ENCODE data around the gene OOSP3. TPM values are rescaled to one million over a fixed set of nuclear protein-coding genes. Genes with fewer than 3 reads are reported as not detected.
A peak's percentile ranks its signal among the peaks of the same experiment; 100 is the strongest.
"Not testable (repeated sequence)": the region's sequence is repeated elsewhere in the genome, so short reads cannot be mapped to it uniquely, and the experiment has no call there.

The OOSP3 gene
- total RNA-seq, 2 experiments from 2014 or later, result not detected

DNA sequence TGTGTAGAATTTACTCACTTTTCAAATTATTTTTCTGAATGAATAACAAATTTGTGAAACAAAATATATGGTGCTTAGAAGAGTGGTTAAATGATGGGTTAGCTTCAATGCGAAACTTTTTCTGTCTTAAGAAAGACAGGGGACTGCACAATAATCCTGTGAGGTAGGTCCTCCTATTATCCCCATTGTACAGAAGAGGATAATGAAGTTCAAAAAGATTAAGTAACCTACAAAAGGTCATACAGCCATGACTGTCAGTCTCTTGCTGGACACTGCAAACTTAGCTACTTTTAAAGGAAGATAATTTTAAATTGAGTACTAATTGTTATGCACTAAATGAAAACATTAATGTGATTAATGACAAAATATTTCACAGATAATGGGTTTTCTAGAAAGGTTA, 5.0 kb downstream of the OOSP3 start:
- H3K27me3 Mint-ChIP-seq (ENCODE audit: low read depth), result peaks cover 3% of the 10 kb centered on the region

DNA sequence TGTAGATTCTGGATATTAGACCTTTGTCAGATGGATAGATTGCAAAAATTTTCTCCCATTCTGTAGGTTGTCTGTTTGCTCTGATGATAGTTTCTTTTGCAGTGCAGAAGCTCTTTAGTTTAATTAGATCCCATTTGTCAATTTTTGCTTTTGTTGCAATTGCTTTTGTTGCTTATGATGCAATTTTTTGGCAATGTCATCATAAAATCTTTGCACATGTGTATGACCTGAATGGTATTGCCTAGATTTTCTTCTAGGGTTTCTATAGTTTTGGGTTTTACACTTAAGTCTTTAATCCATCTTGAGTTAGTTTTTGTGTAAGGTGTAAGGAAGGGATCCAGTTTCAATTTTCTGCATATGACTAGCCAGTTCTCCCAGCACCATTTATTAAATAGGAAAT, 8.6 kb downstream of the OOSP3 start:
- H3K36me3 Mint-ChIP-seq (ENCODE audit: low read depth); CTCF ChIA-PET; DNase-seq; H3K27me3 Mint-ChIP-seq (ENCODE audit: low read depth); H3K4me1 Mint-ChIP-seq (ENCODE audit: low read depth); H3K27ac Mint-ChIP-seq; intact Hi-C loops (cut with micrococcal nuclease); H3K4me3 Mint-ChIP-seq: not testable (repeated sequence)
- H3K9me3 Mint-ChIP-seq, result peaks cover 36% of the 10 kb centered on the region

More for the DNA sequence above, 5.0 kb downstream of the OOSP3 start:
- no peak for DNase-seq
- no peak overlapping the region for H3K4me3 Mint-ChIP-seq
- no peaks in the 10 kb centered on the region for H3K4me1 Mint-ChIP-seq (ENCODE audit: low read depth)
- intact Hi-C loops (cut with micrococcal nuclease), result no loop called here
- H3K27ac Mint-ChIP-seq, result no peak overlapping the region
- H3K36me3 Mint-ChIP-seq (ENCODE audit: low read depth), result no peaks in the 10 kb centered on the region
- CTCF ChIA-PET, result no interaction called here
- peaks cover 15% of the 10 kb centered on the region for H3K9me3 Mint-ChIP-seq

DNA sequence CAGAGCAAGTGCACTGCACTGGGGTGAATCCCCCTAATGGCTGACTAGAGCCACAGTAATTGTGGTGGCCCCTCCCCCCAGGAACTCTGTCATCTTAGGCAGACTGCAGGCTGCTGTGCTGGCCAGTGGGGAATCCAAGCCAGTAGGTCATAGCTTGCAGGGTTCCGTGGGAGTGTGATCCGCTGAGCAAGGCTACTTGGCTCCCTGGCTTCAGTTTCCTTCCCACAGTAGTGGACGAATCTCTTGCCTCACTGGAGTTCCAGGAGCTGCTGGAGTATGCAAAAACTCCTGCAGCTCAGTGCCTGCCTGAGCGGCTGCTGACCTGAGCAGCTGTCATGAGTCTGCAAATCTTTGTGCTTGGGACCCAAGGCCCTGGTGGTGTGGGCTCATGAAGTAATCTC, 13.2 kb downstream of the OOSP3 start:
- H3K36me3 Mint-ChIP-seq (ENCODE audit: low read depth), result peaks cover 7% of the 10 kb centered on the region
- H3K9me3 Mint-ChIP-seq, result peaks cover 29% of the 10 kb centered on the region
- CTCF ChIA-PET, result no interaction called here
- H3K4me3 Mint-ChIP-seq, result no peak overlapping the region
- intact Hi-C loops (cut with micrococcal nuclease), result no loop called here
- H3K27ac Mint-ChIP-seq, result no peak overlapping the region
- DNase-seq, result no peak
- H3K4me1 Mint-ChIP-seq (ENCODE audit: low read depth), result no peaks in the 10 kb centered on the region
- H3K27me3 Mint-ChIP-seq (ENCODE audit: low read depth), result peaks cover 11% of the 10 kb centered on the region

DNA sequence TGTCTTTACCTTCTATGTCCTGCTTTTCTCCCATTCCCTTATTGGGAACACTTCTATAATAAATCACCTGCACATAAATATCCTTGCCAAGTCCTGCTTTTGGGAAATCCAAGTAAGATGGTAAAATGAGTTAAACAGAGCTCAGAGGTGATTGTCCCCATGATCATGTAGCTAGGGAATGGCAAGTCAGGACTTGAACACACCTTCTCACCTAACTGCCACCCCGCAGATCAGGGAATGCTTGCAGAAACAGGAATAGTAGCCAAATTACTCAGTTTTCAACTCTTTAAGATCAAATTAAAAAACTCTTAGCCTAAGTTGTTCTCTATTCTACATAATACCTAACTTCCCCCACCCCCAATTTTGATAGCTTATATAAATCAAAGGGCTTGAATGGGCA, 16.0 kb downstream of the OOSP3 start:
- peaks cover 8% of the 10 kb centered on the region for H3K27me3 Mint-ChIP-seq (ENCODE audit: low read depth)
- H3K4me1 Mint-ChIP-seq (ENCODE audit: low read depth), result no peaks in the 10 kb centered on the region
- H3K27ac Mint-ChIP-seq, result no peak overlapping the region
- peaks cover under 1% of the 10 kb centered on the region for H3K36me3 Mint-ChIP-seq (ENCODE audit: low read depth)
- no peak for DNase-seq
- H3K9me3 Mint-ChIP-seq, result peaks cover 12% of the 10 kb centered on the region
- H3K4me3 Mint-ChIP-seq, result no peak overlapping the region
- CTCF ChIA-PET, result no interaction called here
- intact Hi-C loops (cut with micrococcal nuclease), result no loop called here

DNA sequence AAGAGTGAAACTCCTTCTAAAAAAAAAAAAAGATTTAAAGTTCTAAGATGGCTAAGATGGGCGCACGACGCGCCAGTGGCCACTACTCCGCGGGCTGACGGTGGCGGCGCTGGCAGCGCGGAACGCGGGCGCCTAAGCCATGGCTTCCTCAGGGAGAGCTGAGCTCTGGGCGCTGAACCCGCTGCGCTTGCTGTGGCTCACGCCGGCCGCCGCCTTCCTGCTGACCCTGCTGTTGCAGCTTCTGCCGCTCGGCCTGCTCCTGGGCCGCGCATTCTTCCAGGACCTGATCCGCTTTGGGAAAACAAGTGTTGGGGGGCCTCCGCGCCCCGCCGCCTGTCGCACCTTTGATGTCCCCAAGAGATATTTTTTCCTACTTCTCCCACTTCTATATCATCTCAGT, 19.5 kb downstream of the OOSP3 start:
- intact Hi-C loops (cut with micrococcal nuclease), result no loop called here
- no peak for DNase-seq
- Mint-ChIP-seq H3K4me3 (no peak overlapping the region), H3K36me3 (ENCODE audit: low read depth) (no peaks in the 10 kb centered on the region), H3K27me3 (ENCODE audit: low read depth) (peaks cover 9% of the 10 kb centered on the region), H3K4me1 (ENCODE audit: low read depth) (no peaks in the 10 kb centered on the region), H3K9me3 (no peaks in the 10 kb centered on the region), H3K27ac (no peak overlapping the region)
- CTCF ChIA-PET, result no interaction called here

DNA sequence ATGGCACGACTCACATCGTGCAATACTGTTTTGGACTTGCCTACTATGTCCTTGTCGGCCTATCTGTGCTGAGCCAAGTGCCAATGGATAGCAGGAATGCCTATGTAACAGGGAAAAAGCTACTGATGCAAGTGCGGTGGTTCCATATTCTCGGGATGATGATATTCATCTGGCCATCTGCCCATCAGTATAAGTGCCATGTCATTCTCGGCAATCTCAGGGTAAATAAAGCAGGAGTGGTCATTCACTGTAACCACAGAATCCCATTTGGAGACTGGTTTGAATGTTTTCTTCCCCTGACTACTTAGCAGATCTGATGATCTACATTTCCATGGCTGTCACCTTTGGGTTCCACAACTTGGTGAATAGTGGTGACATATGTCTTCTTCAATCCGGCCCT, 20.1 kb downstream of the OOSP3 start:
- CTCF ChIA-PET, result no interaction called here
- intact Hi-C loops (cut with micrococcal nuclease), result no loop called here
- no peak for DNase-seq
- Mint-ChIP-seq H3K4me3 (no peak overlapping the region), H3K9me3 (no peaks in the 10 kb centered on the region), H3K27ac (no peak overlapping the region), H3K27me3 (ENCODE audit: low read depth) (peaks cover 9% of the 10 kb centered on the region), H3K36me3 (ENCODE audit: low read depth) (no peaks in the 10 kb centered on the region), H3K4me1 (ENCODE audit: low read depth) (no peaks in the 10 kb centered on the region)

DNA sequence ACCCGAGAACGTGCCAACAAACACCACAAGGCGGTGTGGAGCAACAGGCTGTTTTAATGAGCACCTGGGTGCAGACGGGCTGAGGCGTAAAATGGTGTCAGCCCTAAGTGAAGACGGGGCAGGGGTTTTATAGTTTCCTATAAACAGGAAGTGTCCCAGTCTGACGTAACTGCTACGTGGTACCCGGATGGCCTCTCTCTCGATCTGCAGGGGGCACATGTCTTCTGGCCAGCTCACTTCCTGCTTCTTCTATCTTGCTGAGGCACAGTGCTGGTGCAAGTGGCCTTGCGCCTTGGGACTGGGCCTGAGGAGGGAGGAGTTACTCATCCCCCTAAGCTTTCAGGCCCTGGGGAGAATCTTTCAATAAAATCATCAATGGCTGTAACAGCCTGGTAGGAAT, 20.9 kb downstream of the OOSP3 start:
- Mint-ChIP-seq H3K27ac (no peak overlapping the region), H3K27me3 (ENCODE audit: low read depth) (peaks cover 6% of the 10 kb centered on the region), H3K4me3 (no peak overlapping the region), H3K4me1 (ENCODE audit: low read depth) (no peaks in the 10 kb centered on the region), H3K9me3 (no peaks in the 10 kb centered on the region), H3K36me3 (ENCODE audit: low read depth) (no peaks in the 10 kb centered on the region)
- intact Hi-C loops (cut with micrococcal nuclease), result no loop called here
- CTCF ChIA-PET, result no interaction called here
- no peak for DNase-seq

DNA sequence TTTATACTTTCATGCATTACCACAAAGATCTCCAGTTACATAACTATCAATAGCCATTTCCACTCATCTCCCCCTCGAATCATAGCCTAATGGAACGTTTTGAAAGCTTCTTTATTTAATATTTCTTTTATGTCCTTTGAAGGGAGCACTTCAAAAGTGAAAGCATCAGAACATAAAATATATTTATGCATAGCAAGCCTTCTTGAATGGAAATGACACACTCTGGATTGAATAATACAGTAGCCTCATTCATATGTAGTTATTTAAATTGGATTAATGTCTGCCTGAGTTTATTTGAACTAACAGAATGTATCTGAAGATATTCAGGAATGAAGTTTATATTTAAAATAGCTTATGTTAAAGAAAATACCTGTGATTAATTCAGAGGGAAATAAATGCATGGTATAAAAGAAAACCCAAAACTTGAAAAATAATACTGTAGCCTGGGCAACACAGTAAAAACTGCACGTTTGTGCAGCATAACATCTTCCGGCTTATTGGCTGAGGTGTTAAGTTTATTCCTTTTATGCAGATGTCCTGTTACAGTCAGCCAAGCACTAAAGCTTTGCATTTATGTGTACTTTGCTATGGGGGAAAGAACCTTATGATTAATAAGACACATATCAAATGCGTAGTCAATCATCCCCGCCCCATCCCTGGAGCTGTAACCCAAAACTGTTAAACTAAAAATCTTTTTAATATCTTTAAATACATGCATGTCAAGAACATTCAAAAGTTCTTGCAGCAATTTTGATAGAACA, 22.0 kb downstream of the OOSP3 start:
- Mint-ChIP-seq H3K27me3 (ENCODE audit: low read depth) (peaks cover 3% of the 10 kb centered on the region), H3K36me3 (ENCODE audit: low read depth) (no peaks in the 10 kb centered on the region), H3K4me3 (no peak overlapping the region), H3K27ac (no peak overlapping the region), H3K9me3 (no peaks in the 10 kb centered on the region), H3K4me1 (ENCODE audit: low read depth) (no peaks in the 10 kb centered on the region)
- CTCF ChIA-PET, result no interaction called here
- DNase-seq, result no peak
- intact Hi-C loops (cut with micrococcal nuclease), result no loop called here

DNA sequence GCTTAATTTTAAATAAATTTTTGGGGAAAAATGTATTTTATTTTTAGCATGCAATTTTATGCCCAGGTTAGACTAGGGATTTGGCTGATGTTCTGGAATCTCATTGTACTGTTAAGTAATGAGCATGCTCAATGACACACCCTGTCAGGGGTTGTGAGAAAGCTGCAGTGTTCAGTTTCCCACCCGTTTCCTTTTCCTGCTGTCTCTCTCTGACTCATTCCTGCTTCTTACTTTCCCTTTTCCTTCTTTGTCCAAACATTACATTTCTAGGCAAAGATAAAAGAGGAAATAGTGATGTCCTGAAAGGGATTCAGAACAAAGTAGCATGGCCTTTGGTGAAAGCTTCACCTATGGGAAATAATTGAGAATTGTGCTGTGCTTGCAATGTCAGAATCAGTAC, 22.7 kb downstream of the OOSP3 start:
- no peaks in the 10 kb centered on the region for H3K4me1 Mint-ChIP-seq (ENCODE audit: low read depth)
- no peak overlapping the region for H3K27ac Mint-ChIP-seq
- peaks cover 5% of the 10 kb centered on the region for H3K27me3 Mint-ChIP-seq (ENCODE audit: low read depth)
- intact Hi-C loops (cut with micrococcal nuclease), result no loop called here
- DNase-seq, result no peak
- CTCF ChIA-PET, result no interaction called here
- no peak overlapping the region for H3K4me3 Mint-ChIP-seq
- no peaks in the 10 kb centered on the region for H3K9me3 Mint-ChIP-seq
- no peaks in the 10 kb centered on the region for H3K36me3 Mint-ChIP-seq (ENCODE audit: low read depth)

DNA sequence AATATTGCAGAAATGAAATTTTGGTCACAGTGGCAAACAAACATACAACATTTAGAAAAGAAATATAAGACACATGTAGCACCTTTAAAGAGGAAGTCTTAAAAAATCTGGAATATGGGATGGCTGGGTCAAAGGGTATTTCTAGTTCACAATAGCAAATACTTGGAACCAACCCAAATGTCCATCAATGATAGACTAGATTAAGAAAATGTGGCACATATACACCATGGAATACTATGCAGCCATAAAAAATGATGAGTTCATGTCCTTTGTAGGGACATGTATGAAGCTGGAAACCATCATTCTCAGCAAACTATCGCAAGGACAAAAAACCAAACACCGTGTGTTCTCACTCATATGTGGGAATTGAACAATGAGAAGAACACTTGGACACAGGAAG, 25.0 kb downstream of the OOSP3 start:
- H3K27ac Mint-ChIP-seq; intact Hi-C loops (cut with micrococcal nuclease); H3K4me3 Mint-ChIP-seq; H3K9me3 Mint-ChIP-seq; H3K27me3 Mint-ChIP-seq (ENCODE audit: low read depth); H3K4me1 Mint-ChIP-seq (ENCODE audit: low read depth); CTCF ChIA-PET; DNase-seq; H3K36me3 Mint-ChIP-seq (ENCODE audit: low read depth): not testable (repeated sequence)

DNA sequence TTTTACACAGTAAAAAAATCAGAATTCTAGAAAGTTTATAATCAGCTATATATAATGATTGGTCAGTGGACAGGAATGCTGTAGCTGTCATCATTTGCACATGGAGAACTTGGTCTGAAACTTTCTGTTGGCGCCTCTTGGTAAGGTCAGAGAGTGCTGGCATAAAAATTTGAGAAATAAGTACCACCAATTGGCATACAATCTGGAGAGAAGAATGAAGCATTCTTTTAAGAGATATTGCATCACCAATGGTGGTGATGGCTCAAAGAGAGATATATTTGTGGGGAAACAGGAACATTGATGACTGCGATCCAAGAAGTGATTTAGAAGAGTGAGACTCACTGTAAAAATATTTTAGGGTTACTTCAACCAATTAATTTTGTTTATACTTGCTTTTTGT, 39.9 kb downstream of the OOSP3 start:
- DNase-seq, result no peak
- peaks cover 5% of the 10 kb centered on the region for H3K36me3 Mint-ChIP-seq (ENCODE audit: low read depth)
- no peaks in the 10 kb centered on the region for H3K4me1 Mint-ChIP-seq (ENCODE audit: low read depth)
- CTCF ChIA-PET, result interaction anchor here (0.6 to 1.2 kb wide), 5 partner anchors 42 to 579 kb away, joined by 3 to 5 read pairs (median 3); no protein-coding TSS in a partner anchor
- intact Hi-C loops (cut with micrococcal nuclease), result loop anchor here (2.0 to 10.0 kb wide), 2 partner anchors 56 to 382 kb away; no protein-coding TSS in a partner anchor
- peaks cover 25% of the 10 kb centered on the region for H3K9me3 Mint-ChIP-seq
- H3K27ac Mint-ChIP-seq, result no peak overlapping the region
- H3K27me3 Mint-ChIP-seq (ENCODE audit: low read depth), result peaks cover 7% of the 10 kb centered on the region
- no peak overlapping the region for H3K4me3 Mint-ChIP-seq

DNA sequence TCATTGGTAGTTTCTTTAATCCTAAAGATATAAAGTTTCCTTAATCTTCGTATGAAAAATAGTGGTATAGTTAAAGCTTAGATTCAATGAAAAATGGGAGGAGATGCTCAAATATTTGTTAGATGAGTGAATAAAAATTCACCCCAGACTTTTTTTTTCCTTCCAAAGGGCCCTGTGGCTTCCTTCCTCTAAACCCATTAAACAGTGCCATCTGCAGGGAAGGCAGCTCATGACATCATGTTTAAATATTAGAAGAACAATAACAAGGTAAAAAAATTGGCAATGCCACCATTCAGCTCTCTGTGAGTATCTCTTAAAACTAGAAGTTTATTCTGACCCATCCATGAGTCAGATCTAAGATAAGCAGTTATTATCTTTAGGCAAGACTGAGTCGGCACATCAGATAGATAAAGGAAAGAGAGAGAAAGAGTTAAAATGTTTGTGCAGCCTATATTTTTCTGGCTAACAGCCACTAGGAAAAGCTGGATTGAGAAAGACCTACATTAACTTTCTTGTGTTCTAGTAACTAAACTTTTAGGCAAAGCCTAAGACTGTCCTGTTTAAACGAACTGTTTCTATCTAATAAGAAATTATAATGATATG, 40.5 kb downstream of the OOSP3 start:
- DNase-seq, result peak; percentile 46
- intact Hi-C loops (cut with micrococcal nuclease), result loop anchor here (1.0 to 10.0 kb wide), 4 partner anchors 56 to 382 kb away; no protein-coding TSS in a partner anchor
- Mint-ChIP-seq H3K27ac (no peak overlapping the region), H3K4me3 (no peak overlapping the region), H3K4me1 (ENCODE audit: low read depth) (no peaks in the 10 kb centered on the region), H3K9me3 (peaks cover 29% of the 10 kb centered on the region), H3K27me3 (ENCODE audit: low read depth) (peaks cover 4% of the 10 kb centered on the region), H3K36me3 (ENCODE audit: low read depth) (peaks cover 5% of the 10 kb centered on the region)
- CTCF ChIA-PET, result interaction anchor here (0.6 to 1.2 kb wide), 5 partner anchors 42 to 578 kb away, joined by 3 to 5 read pairs (median 3); no protein-coding TSS in a partner anchor

DNA sequence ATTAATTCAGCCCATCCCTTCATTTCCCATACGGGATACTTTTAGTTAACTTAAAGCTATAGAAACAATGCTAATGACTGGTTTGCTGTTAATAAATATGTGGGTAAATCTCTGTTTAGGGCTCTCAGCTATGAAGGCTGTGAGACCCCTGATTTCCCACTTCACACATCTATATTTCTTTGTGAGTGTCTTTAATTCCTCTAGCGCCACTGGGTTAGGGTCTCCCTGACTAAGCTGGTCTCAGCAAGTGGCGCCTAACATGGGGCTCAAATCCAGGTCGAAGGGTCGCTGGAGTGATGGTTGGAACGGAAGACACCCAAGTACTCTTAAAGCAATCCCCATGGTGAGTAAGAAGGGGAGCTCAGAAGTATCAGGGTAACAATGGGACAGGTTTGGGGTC, 45.2 kb downstream of the OOSP3 start:
- Mint-ChIP-seq H3K36me3 (ENCODE audit: low read depth) (peaks cover 6% of the 10 kb centered on the region), H3K9me3 (peaks cover 49% of the 10 kb centered on the region), H3K27ac (no peak overlapping the region), H3K27me3 (ENCODE audit: low read depth) (peaks cover 2% of the 10 kb centered on the region), H3K4me3 (no peak overlapping the region), H3K4me1 (ENCODE audit: low read depth) (no peaks in the 10 kb centered on the region)
- DNase-seq, result no peak
- CTCF ChIA-PET, result interaction anchor here (0.6 kb wide), 1 partner anchor 208 kb away, joined by 5 read pairs; no protein-coding TSS in a partner anchor
- intact Hi-C loops (cut with micrococcal nuclease), result no loop called here

Data from activated naive CD4-positive, alpha-beta T cell treated with anti-CD3 and anti-CD28 coated beads for 36 hours (primary cell).